Skeletal muscle satellite cell (primary cell): ENCODE data around the gene UNC5CL.

Experiments
- H3K27me3 ChIP-seq: 2 replicates; pipeline ENCODE4 v1.7.0; 2013; ENCODE audit warnings: low read length; ENCODE audit not compliant: control insufficient read depth, insufficient read depth
- H3K36me3 ChIP-seq: 2 replicates; pipeline ENCODE4 v1.7.0; 2013; ENCODE audit warnings: mild to moderate bottlenecking, control low read depth, low read length; ENCODE audit not compliant: insufficient read depth
- H3K4me1 ChIP-seq: 2 replicates; pipeline ENCODE4 v1.7.0; 2013; ENCODE audit warnings: low read length; ENCODE audit not compliant: control insufficient read depth, insufficient read depth
- H3K4me2 ChIP-seq: 2 replicates; pipeline ENCODE4 v1.7.0; 2013; ENCODE audit warnings: mild to moderate bottlenecking, low read length
- H3K4me3 ChIP-seq: 2 replicates; pipeline ENCODE4 v1.7.0; 2013; ENCODE audit warnings: low read length
- H3K9ac ChIP-seq: 2 replicates; pipeline ENCODE4 v1.7.0; 2013; ENCODE audit warnings: mild to moderate bottlenecking, low read depth, low read length, moderate library complexity
- H3K9me3 ChIP-seq: replicated peaks from 2 replicates; pipeline ENCODE4 v1.7.0; 2013; ENCODE audit warnings: mild to moderate bottlenecking, control low read depth, low read length

Gene UNC5CL

DNA sequence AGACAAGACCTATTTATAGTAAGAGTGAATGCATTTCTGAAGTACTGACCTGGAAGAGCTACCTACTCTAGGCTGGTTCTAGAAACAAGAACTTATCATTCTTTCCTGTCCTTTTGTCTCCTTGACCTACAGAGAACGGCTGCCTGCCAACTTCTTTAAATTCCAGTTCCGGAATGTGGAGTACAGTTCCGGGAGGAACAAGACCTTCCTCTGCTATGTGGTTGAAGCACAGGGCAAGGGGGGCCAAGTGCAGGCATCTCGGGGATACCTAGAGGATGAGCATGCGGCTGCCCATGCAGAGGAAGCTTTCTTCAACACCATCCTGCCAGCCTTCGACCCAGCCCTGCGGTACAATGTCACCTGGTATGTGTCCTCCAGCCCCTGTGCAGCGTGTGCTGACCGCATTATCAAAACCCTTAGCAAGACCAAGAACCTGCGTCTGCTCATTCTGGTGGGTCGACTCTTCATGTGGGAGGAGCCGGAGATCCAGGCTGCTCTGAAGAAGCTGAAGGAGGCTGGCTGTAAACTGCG is 22.2 kb upstream of the UNC5CL start:
- Histone ChIP-seq H3K27me3 (no peaks in the 10 kb centered on the region), H3K36me3 (peaks cover 4% of the 10 kb centered on the region), H3K4me1 (no peaks in the 10 kb centered on the region), H3K4me3 (no peak overlapping the region), H3K9me3 (no peaks in the 10 kb centered on the region), H3K4me2 (no peak overlapping the region), H3K9ac (no peak overlapping the region)

DNA sequence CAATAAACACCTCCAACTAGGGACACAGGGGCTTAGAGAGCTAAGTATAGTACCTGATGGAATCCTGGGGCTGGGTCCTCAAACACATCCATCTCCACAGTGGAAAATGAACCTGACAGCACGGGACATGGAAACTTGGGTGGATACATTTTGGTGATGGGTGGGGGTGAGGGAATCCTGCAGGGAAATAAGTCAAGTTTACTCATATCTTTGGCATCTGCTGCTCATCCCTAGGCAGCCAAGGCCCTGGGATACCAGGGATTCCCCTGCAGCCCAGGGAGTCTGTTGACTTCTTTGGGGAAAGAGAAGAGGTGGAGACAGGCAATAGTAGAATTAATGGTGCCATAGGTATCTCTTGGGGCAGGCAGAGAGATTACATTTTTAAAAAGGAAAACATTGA is 20.5 kb upstream of the UNC5CL start:
- H3K4me1 ChIP-seq = no peaks in the 10 kb centered on the region
- H3K27me3 ChIP-seq = no peaks in the 10 kb centered on the region
- H3K9ac ChIP-seq = no peak overlapping the region
- no peak overlapping the region for H3K4me2 ChIP-seq
- H3K4me3 ChIP-seq = no peak overlapping the region
- H3K9me3 ChIP-seq = no peaks in the 10 kb centered on the region
- no peaks in the 10 kb centered on the region for H3K36me3 ChIP-seq

GRCh38 chr6:41058783-41059181 is 19.8 kb upstream of the UNC5CL start:
- Histone ChIP-seq H3K36me3 (no peaks in the 10 kb centered on the region), H3K9me3 (no peaks in the 10 kb centered on the region), H3K4me1 (no peaks in the 10 kb centered on the region)

GRCh38 chr6:41056768-41057490 is 17.9 kb upstream of the UNC5CL start:
- Histone ChIP-seq H3K4me1 (no peaks in the 10 kb centered on the region), H3K4me2 (no peak overlapping the region), H3K4me3 (no peak overlapping the region), H3K27me3 (peaks cover 5% of the 10 kb centered on the region), H3K36me3 (no peaks in the 10 kb centered on the region), H3K9me3 (no peaks in the 10 kb centered on the region), H3K9ac (no peak overlapping the region)

More at GRCh38 chr6:41058783-41059181, 19.8 kb upstream of the UNC5CL start:
- Histone ChIP-seq H3K4me2 (no peak overlapping the region), H3K4me3 (no peak overlapping the region), H3K9ac (no peak overlapping the region), H3K27me3 (peaks cover 5% of the 10 kb centered on the region)

GRCh38 chr6:41055149-41055548 is 16.1 kb upstream of the UNC5CL start:
- no peaks in the 10 kb centered on the region for H3K36me3 ChIP-seq
- no peak overlapping the region for H3K9ac ChIP-seq
- H3K9me3 ChIP-seq = no peaks in the 10 kb centered on the region
- H3K4me1 ChIP-seq = no peaks in the 10 kb centered on the region
- no peak overlapping the region for H3K4me2 ChIP-seq
- peaks cover 5% of the 10 kb centered on the region for H3K27me3 ChIP-seq
- no peak overlapping the region for H3K4me3 ChIP-seq

DNA sequence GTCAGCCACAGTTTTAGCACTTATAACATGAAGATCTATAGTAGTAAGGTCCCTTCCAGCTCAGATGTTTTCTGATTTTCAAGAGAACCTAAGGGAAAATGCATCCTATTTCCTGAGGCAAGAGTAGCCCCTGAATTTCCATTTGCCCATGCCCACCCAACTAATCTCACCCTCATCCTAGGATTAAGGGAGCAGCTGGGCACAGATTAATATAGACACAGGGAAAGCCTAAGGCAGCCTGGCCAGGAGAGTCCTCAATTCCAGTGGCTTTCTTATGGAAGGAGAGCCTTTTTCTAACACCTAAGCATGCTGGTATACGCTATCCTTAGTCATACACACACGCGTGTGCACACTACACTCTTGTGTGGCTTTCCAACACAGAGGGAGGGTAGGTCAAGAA is 15.5 kb upstream of the UNC5CL start:
- Histone ChIP-seq H3K36me3 (no peaks in the 10 kb centered on the region), H3K27me3 (peaks cover 5% of the 10 kb centered on the region), H3K4me2 (no peak overlapping the region), H3K9me3 (no peaks in the 10 kb centered on the region), H3K4me3 (no peak overlapping the region), H3K9ac (no peak overlapping the region), H3K4me1 (no peaks in the 10 kb centered on the region)

GRCh38 chr6:41053041-41053440 is 14.0 kb upstream of the UNC5CL start, which contains the start of gene APOBEC2:
Gene APOBEC2, plus strand, starts transcription at chr6:41053202. Its CDS starts 146 bp downstream, at chr6:41053348.
- H3K27me3 ChIP-seq = peaks cover 5% of the 10 kb centered on the region
- no peak within 1 kb of the TSS for H3K4me2 ChIP-seq
- no peaks in the 10 kb centered on the region for H3K9me3 ChIP-seq
- H3K9ac ChIP-seq = no peak within 1 kb of the TSS
- H3K4me1 ChIP-seq = no peaks in the 10 kb centered on the region
- H3K36me3 ChIP-seq = no peaks in the 10 kb centered on the region
- H3K4me3 ChIP-seq = no peak within 1 kb of the TSS

- Histone ChIP-seq H3K9ac (no peak overlapping the region), H3K36me3 (no peaks in the 10 kb centered on the region), H3K4me3 (no peak overlapping the region), H3K4me2 (no peak overlapping the region), H3K9me3 (no peaks in the 10 kb centered on the region), H3K4me1 (no peaks in the 10 kb centered on the region), H3K27me3 (peaks cover 9% of the 10 kb centered on the region)
These were observed 12.9 kb upstream of the UNC5CL start for GRCh38 chr6:41051873-41052272.

DNA sequence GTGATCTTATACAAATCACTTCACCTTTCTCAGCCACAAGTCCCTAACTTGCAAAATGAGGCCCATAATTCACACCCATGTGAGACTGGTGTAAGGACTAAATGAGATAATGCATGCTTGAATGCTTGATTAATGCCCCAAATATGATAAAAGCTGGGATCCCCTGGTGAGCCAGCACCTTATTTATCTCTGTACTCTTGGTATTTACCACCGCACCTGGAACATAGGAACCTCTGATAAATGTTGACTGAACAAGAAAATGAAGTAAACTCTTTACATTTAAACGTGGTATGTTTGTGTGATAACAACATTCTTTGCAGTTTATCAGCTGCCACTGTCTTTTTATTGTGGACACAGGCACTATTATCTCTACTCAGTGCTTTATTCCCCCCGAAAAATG is 11.5 kb upstream of the UNC5CL start:
- Histone ChIP-seq H3K9ac (no peak overlapping the region), H3K4me3 (no peak overlapping the region), H3K27me3 (peaks cover 15% of the 10 kb centered on the region), H3K36me3 (no peaks in the 10 kb centered on the region), H3K9me3 (no peaks in the 10 kb centered on the region), H3K4me1 (no peaks in the 10 kb centered on the region), H3K4me2 (no peak overlapping the region)

GRCh38 chr6:41049955-41050354 is 10.9 kb upstream of the UNC5CL start:
- no peak overlapping the region for H3K4me2 ChIP-seq
- no peak overlapping the region for H3K9ac ChIP-seq
- peaks cover 15% of the 10 kb centered on the region for H3K27me3 ChIP-seq
- H3K4me3 ChIP-seq = no peak overlapping the region
- H3K36me3 ChIP-seq = no peaks in the 10 kb centered on the region
- no peaks in the 10 kb centered on the region for H3K4me1 ChIP-seq
- H3K9me3 ChIP-seq = no peaks in the 10 kb centered on the region

DNA sequence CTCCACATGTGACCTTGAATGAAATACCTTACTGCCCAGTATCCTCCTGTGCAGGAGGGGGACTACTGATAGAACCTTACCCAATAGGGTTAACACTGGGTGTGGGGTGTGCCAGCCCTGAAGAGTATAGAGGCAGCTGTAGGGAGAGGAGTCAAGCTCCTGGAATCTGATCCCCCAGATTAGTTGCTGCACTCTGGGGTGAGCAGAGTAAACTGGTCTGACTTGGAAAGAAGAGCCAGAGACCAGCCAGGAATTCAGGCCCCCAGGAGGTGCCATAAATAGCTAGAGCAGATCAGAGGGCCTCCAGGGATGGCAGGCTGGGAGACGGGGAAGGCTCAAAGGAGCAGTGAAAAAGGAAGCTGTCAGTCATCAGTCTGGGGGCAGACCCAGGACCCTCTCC is 10.5 kb upstream of the UNC5CL start:
- H3K9ac ChIP-seq = no peak overlapping the region
- no peak overlapping the region for H3K4me2 ChIP-seq

More for the DNA sequence above, 10.5 kb upstream of the UNC5CL start:
- Histone ChIP-seq H3K4me3 (no peak overlapping the region), H3K27me3 (peaks cover 15% of the 10 kb centered on the region), H3K4me1 (no peaks in the 10 kb centered on the region), H3K9me3 (no peaks in the 10 kb centered on the region), H3K36me3 (no peaks in the 10 kb centered on the region)
